K562 (cell line): ENCODE measurements around the gene MAP1LC3B2. TPM values are rescaled to one million over a fixed set of nuclear protein-coding genes. Genes with fewer than 3 reads are reported as not detected.
A peak's percentile ranks its signal among the peaks of the same experiment; 100 is the strongest.

Source experiments
- FOXK1 ChIP-seq: sonication (generic); formaldehyde crosslinking; IDR thresholded peaks from 2 replicates; pipeline ENCODE4 v1.8.0; 2022; ENCODE audit warnings: missing genetic modification reagents, mild to moderate bottlenecking, borderline replicate concordance
- HMG20B ChIP-seq: fragments of 250-450 bp; sonication (Bioruptor Pico); IDR thresholded peaks from 2 replicates; pipeline ENCODE4 v1.5.0; 2021; ENCODE audit warnings: mild to moderate bottlenecking
- NBN ChIP-seq: fragments of 450-650 bp; IDR thresholded peaks from 2 replicates; pipeline ENCODE4 v1.6.1; 2016; ENCODE audit warnings: low read depth, mild to moderate bottlenecking
- NR2C2 ChIP-seq, 2 experiments: fragments of 200-800 bp in 1 of 2; sonication (Bioruptor generic) in 1 of 2; sonication (generic) in 1 of 2; formaldehyde crosslinking in 1 of 2; IDR thresholded peaks; 2 replicates each; pipeline versions ENCODE4 v1.6.1 to v1.8.0; 2016 to 2022; ENCODE audit warnings: mild to moderate bottlenecking in 1 of 2, missing compliant biosample characterization in 1 of 2, missing genetic modification characterization in 1 of 2, missing genetic modification reagents in 1 of 2
- PBX2 ChIP-seq, 2 experiments: IDR thresholded peaks in 1 of 2; conservative IDR thresholded peaks in 1 of 2; 2 replicates each; pipeline ENCODE4 v1.6.1; 2016; ENCODE audit warnings: low read depth in 2 of 2, mild to moderate bottlenecking in 1 of 2, missing compliant biosample characterization in 1 of 2, missing genetic modification characterization in 1 of 2, moderate library complexity in 1 of 2
- REST ChIP-seq, 2 experiments: fragments of 450-650 bp; formaldehyde crosslinking in 1 of 2; IDR thresholded peaks; 2 replicates each; pipeline versions ENCODE4 v1.4.0 to v1.6.1; 2014 to 2020; ENCODE audit warnings: mild to moderate bottlenecking in 2 of 2, borderline replicate concordance in 1 of 2, low read depth in 1 of 2
- ZNF668 ChIP-seq: fragments of 250-450 bp; sonication (Bioruptor Pico); IDR thresholded peaks from 2 replicates; pipeline ENCODE4 v1.8.0; 2022; ENCODE audit warnings: mild to moderate bottlenecking, inconsistent platforms
- ZZZ3 ChIP-seq: fragments of 450-650 bp; IDR thresholded peaks from 2 replicates; pipeline ENCODE4 v1.6.1; 2016; ENCODE audit warnings: antibody characterized with exemption, mild to moderate bottlenecking, moderate library complexity
- polyA plus RNA-seq, 8 experiments: library from polyadenylated mRNA; depleted of rRNA in 4 of 8; stranded (reverse) in 5 of 8; unstranded in 3 of 8; fragments of >200 nt; fragmentation: Nextera tagmentation in 2 of 8; fragmentation: Illumina TruSeq in 1 of 8; extraction: Ambion mirVana in 2 of 8; extraction: Trizol in 1 of 8; gene quantifications; 2 replicates each; pipeline versions ENCODE4 v1.2.1 to v1.2.3, GENCODE V29; 2011 to 2014; ENCODE audit warnings: inconsistent platforms in 1 of 8, missing spikeins in 1 of 8
- total RNA-seq, 7 experiments: library from RNA; depleted of rRNA in 6 of 7; stranded (reverse); fragments of >200 nt in 6 of 7; fragmentation: Illumina TruSeq in 2 of 7; extraction: Trizol in 2 of 7; gene quantifications; 2 replicates each; pipeline versions ENCODE4 v1.2.1 to v1.2.3, GENCODE V29; 2011 to 2021; ENCODE audit warnings: low replicate concordance in 1 of 7
- TF ChIP-seq, protein P1 (sequence below): fragments of 250-450 bp; sonication (Bioruptor Pico); IDR thresholded peaks from 2 replicates; pipeline ENCODE4 v1.5.0; 2021; ENCODE audit warnings: mild to moderate bottlenecking, moderate library complexity
- TF ChIP-seq, protein P2 (sequence below): sonication (generic); formaldehyde crosslinking; IDR thresholded peaks from 2 replicates; pipeline ENCODE4 v1.9.0; 2022; ENCODE audit warnings: mild to moderate bottlenecking, missing genetic modification reagents

MAP1LC3B2 gene
- total and polyA plus RNA-seq, 9 of the 15 experiments (the other 6 are each of a cell fraction or from before 2014, with no cell fraction given) = 0.53 to 2.8 (median 0.76) TPM; not detected in 2

DNA sequence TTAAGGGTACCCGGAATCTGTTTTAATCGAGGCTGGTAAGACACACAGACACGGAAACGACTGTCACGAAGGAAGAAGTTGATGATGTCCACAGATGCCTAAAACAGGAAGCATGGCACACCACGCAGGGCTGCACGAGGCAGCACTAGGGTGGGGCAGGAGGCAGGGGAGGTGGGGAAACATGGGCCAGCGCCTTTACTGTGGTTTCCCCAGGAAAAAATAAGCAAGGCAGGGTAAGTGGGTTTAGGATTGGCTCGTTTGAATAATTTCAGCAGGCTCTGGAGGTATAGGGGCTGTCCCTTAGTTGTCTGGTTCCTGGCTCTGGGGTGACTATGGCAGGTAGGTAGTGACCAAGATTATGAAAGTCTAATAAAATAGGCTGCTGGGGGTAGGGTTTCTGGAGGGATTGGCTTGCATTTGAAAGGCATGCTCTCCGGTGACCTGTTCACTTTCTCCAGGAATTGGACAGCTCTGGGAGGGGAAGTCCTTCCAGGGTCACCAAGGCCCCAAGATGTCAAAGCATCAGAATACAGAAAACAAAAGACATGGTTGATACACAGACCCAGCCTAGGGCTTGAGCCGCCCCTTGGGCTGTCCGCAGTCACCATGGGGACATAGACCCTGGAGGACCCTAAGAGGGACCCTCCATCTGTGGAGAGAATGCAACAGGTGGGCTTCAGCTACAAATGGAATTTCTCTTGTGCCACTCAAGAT lies 35.3 kb downstream of the MAP1LC3B2 start (continued):
- TF ChIP-seq, protein P1, sequence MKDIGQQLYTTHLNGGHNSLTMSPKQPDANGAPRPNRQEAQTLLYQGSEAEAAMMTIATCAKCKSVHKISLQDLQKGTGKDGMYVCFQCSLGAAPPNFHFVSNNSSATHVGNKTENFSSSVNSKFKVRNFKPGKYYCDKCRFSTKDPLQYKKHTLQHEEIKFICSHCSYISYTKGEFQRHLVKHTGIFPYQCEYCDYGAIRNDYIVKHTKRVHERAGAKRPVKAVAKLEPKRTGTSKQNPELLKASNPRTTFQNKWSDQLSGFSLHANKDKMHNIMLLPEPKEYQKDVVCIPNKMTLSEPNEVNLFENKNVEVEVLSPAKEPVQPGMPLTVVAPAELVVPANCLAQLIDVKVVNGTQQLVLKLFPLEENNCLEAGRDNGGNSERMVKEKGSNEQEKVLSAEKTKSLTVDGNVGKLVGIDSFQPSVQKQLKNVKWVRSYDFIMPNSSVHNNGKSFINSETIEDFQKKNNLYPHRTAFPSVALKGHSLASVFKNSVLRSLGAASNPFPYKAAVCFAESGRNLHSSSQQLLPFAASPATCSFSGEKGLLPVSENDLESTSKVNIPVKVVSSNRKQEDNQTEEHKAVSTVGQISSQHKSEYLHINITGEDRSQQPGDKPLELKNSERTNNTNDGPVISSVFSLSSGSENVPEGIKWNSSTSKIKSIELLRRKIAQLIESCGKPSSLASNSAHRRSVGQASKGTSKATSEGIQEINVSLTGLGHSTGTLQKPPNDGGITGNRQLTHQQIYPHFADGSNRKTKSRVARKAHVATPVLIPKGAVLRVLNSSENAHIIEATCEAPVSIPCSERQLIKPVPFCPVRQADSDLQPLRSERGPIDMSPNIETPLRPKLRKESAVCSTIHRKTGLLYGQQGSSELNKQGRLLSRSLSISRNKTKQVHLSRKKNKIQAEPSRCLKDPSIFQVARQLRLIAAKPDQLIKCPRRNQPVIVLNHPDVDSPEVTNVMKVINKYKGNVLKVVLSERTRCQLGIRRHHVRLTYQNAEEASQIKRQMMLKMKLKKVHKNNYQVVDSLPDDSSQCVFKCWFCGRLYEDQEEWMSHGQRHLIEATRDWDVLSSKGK = no peak
- no peak for TF ChIP-seq FOXK1 (CRISPR knock-in tag)
- no peak for TF ChIP-seq PBX2 (CRISPR knock-in tag; IDR thresholded peaks at IDR 0.05; ENCODE audit: low read depth)
- TF ChIP-seq PBX2 (tag; conservative IDR thresholded peaks at IDR 0.05; ENCODE audit: low read depth) = no peak
- peak; percentile 17; the same call in 1 of the 2 replicates for TF ChIP-seq REST (IDR thresholded peaks at IDR 0.05; ENCODE audit: borderline replicate concordance)
- TF ChIP-seq REST (CRISPR knock-in tag; IDR thresholded peaks at IDR 0.05; ENCODE audit: low read depth) = 0 out of 2 replicates have a peak, but pooled peaks have one; percentile 30
- TF ChIP-seq ZNF668 (CRISPR knock-in tag) = no peak
- no peak for TF ChIP-seq HMG20B (CRISPR knock-in tag)
- TF ChIP-seq NR2C2 (CRISPR knock-in tag; IDR thresholded peaks at IDR 0.05) = no peak
- peak; percentile 19; the same call in 1 of the 2 replicates for TF ChIP-seq NR2C2 (tag; IDR thresholded peaks at IDR 0.05)
- no peak for TF ChIP-seq NBN
- TF ChIP-seq, protein P2, sequence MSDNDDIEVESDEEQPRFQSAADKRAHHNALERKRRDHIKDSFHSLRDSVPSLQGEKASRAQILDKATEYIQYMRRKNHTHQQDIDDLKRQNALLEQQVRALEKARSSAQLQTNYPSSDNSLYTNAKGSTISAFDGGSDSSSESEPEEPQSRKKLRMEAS (CRISPR knock-in tag) = 0 out of 2 replicates have a peak, but pooled peaks have one; percentile 24
- no peak for TF ChIP-seq ZZZ3
